Vagina (tissue), 2 donors: ENCODE data around the gene SURF6. TPM values are rescaled to one million over a fixed set of nuclear protein-coding genes. Genes with fewer than 3 reads are reported as not detected.
"Not testable (repeated sequence)": the region's sequence is repeated elsewhere in the genome, so short reads cannot be mapped to it uniquely, and the experiment has no call there.

Experiments
- DNase-seq, 2 donors: peaks; one replicate each; pipeline ENCODE4 v3.0.0-alpha.2; 2017; ENCODE audit errors: extremely low spot score in 2 of 2
- H3K27ac ChIP-seq: fragments of 200-600 bp; sonication (generic); one replicate; pipeline ENCODE4 v1.5.1; 2019
- H3K27me3 ChIP-seq: fragments of 200-600 bp; sonication (generic); one replicate; pipeline ENCODE4 v1.5.1; 2019
- H3K36me3 ChIP-seq, 2 donors: fragments of 200-600 bp; sonication (generic); one replicate each; pipeline ENCODE4 v1.5.1; 2017 to 2019
- H3K4me1 ChIP-seq: fragments of 200-600 bp; sonication (generic); one replicate; pipeline ENCODE4 v1.5.1; 2019
- H3K4me3 ChIP-seq, 2 donors: fragments of 200-600 bp; sonication (generic); 1 replicate in 1 of 2; 2 replicates in 1 of 2; pipeline ENCODE4 v1.5.1; 2016 to 2019
- H3K9me3 ChIP-seq: fragments of 200-600 bp; sonication (generic); one replicate; pipeline ENCODE4 v1.5.1; 2019
- POLR2A ChIP-seq, 2 donors: fragments of 450-650 bp; IDR thresholded peaks; one replicate each; pipeline ENCODE4 v1.6.1; 2017; ENCODE audit warnings: antibody characterized with exemption in 2 of 2, mild to moderate bottlenecking in 2 of 2, moderate library complexity in 2 of 2
- POLR2AphosphoS5 ChIP-seq, 2 donors: sonication (generic); formaldehyde crosslinking; IDR thresholded peaks; one replicate each; pipeline ENCODE4 v1.9.0; 2017; ENCODE audit warnings: antibody characterized with exemption in 2 of 2, mild to moderate bottlenecking in 2 of 2, low read depth in 1 of 2; ENCODE audit not compliant: insufficient read depth in 1 of 2
- intact Hi-C: fragments of 100-400 bp; cut with DNase I; formaldehyde crosslinking; loops from one replicate; pipeline ENCODE4 v1.15.1; 2023
- total RNA-seq: library from RNA; depleted of rRNA; stranded (reverse); fragments of >200 nt; gene quantifications from one replicate; pipeline ENCODE4 v1.2.3, GENCODE V29; 2016
- TF ChIP-seq, protein P1 (sequence below), 3 experiments: fragments of 450-650 bp in 2 of 3; fragments of 200-600 bp in 1 of 3; sonication (generic) in 1 of 3; IDR thresholded peaks; one replicate each; pipeline ENCODE4 v1.5.1; 2017 to 2019; ENCODE audit warnings: antibody characterized with exemption in 3 of 3, mild to moderate bottlenecking in 2 of 3, moderate library complexity in 2 of 3

The SURF6 gene
- total RNA-seq, 1 donor from 2014 or later = 12.8 TPM

DNA sequence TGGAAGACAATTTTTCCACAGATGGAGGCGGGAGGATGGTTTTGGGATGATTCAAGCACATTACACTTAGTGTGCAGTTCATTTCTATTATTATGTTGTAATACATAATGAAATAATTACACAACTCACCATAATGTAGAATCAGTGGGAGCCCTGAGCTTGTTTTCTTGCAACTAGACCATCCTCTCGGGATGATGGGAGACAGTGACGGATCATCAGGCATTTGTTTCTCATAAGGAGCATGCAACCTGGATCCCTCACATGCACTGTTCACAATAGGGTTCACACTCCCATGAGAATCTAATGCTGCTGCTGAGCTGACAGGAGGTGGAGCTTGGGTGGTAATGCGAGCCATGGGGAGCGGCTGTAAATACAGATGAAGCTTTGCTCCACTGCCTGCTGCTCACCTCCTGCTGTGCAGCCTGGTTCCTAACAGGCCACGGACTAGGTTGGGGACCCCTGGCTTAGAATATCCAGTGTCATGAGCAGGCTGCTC is 41.8 kb upstream of the SURF6 start:
- H3K4me1 ChIP-seq = peaks cover 37% of the 10 kb centered on the region
- TF ChIP-seq POLR2A (IDR thresholded peaks at IDR 0.05) (no peak), POLR2AphosphoS5 (IDR thresholded peaks at IDR 0.05; ENCODE audit: insufficient read depth in 1 of 2, low read depth in 1 of 2) (no peak)
- TF ChIP-seq, protein P1, sequence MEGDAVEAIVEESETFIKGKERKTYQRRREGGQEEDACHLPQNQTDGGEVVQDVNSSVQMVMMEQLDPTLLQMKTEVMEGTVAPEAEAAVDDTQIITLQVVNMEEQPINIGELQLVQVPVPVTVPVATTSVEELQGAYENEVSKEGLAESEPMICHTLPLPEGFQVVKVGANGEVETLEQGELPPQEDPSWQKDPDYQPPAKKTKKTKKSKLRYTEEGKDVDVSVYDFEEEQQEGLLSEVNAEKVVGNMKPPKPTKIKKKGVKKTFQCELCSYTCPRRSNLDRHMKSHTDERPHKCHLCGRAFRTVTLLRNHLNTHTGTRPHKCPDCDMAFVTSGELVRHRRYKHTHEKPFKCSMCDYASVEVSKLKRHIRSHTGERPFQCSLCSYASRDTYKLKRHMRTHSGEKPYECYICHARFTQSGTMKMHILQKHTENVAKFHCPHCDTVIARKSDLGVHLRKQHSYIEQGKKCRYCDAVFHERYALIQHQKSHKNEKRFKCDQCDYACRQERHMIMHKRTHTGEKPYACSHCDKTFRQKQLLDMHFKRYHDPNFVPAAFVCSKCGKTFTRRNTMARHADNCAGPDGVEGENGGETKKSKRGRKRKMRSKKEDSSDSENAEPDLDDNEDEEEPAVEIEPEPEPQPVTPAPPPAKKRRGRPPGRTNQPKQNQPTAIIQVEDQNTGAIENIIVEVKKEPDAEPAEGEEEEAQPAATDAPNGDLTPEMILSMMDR (IDR thresholded peaks at IDR 0.05) = no peak
- DNase-seq = no peak

DNA sequence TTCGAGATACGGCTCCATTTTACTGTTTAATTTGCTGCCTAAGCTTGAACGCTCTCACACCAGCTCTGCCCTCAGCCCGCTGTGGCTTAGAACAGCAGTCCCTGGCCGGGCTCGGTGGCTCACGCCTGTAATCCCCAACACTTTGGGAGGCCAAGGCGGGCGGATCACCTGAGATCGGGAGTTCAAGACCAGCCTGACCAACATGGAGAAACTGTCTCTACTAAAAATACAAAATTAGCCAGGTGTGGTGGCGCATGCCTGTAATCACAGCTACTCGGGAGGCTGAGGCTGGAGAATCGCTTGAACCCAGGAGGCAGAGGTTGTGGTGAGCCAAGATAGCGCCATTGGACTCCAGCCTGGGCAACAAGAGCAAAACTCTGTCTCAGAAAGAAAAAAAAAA is 41.3 kb upstream of the SURF6 start:
- intact Hi-C loops = loop anchor here (10.0 kb wide), 1 partner anchor 1772 kb away; no protein-coding TSS in a partner anchor
- not testable (repeated sequence) for H3K27ac ChIP-seq, H3K9me3 ChIP-seq

More for the DNA sequence above, 41.8 kb upstream of the SURF6 start:
- Histone ChIP-seq H3K36me3 (no peaks in the 10 kb centered on the region), H3K27ac (no peak overlapping the region), H3K27me3 (no peaks in the 10 kb centered on the region), H3K9me3 (no peaks in the 10 kb centered on the region), H3K4me3 (no peak overlapping the region)
- intact Hi-C loops = loop anchor here (10.0 kb wide), 1 partner anchor 1773 kb away; no protein-coding TSS in a partner anchor

DNA sequence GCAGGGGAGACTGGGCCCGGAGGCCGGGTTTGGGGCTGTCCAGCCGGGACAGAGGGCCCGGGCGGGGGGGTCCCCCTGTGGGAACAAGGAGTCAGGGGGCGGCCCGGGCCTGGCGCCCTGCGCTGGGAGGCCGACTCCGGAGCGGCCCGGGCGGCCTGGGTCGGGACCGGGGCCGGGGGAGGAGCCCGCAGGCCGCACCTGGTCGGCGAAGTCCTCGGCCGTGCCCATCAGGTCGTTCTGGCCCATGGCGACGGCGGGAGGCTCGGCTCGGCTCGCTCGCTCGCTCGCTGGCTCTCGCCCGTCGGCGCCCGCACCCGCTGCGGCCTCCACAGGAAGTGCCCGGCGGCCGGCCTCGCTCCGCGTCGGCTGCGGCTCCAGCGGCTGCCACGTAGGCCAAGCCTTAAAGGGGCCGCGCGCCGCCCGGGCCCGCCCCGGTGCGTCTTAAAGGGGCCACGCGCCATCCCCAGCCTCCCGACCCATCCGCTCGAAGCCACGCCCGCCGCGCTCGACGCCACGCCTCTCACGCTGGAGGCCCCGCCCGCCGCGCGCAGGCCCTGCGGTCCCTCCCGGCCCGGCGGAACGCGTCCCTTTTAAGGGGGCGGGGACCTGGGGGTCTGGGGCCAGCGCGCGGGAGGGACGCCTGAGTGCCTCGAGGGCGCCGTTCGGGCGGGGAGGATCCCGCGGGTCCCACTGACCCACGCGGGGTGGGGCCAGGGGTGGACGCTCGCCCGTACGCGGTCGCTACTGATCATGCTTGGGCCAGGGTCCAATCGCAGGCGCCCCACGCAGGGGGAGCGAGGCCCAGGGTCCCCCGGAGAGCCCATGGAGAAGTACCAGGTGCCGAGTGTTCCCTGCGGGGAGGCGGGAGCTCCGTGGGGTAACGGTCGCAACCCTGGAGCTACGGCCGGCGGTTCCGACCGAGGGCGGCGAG is 40.0 kb upstream of the SURF6 start, which contains the start of the genes STKLD1 and SURF4:
TSS of gene STKLD1 (plus strand) at position 643 of the 931 bp plus-strand sequence. CDS start at position 751, 108 bp downstream.
TSS of gene SURF4 (minus strand) at position 337 of the 931 bp plus-strand sequence. CDS start at position 246, 91 bp downstream.
- H3K4me3 ChIP-seq = peak within 1 kb of the TSS; percentile 91 to 92
- H3K4me1 ChIP-seq = peaks cover 54% of the 10 kb centered on the region
- DNase-seq = no peak
- TF ChIP-seq, protein P1 (IDR thresholded peaks at IDR 0.05) = no peak
- peak in 1 of 2 donors; percentile 49 for TF ChIP-seq POLR2AphosphoS5 (IDR thresholded peaks at IDR 0.05; ENCODE audit: insufficient read depth in 1 of 2, low read depth in 1 of 2)
- peak in 1 of 2 donors; percentile 83 for TF ChIP-seq POLR2A (IDR thresholded peaks at IDR 0.05)
- no peaks in the 10 kb centered on the region for H3K27me3 ChIP-seq
- H3K9me3 ChIP-seq = no peaks in the 10 kb centered on the region
- intact Hi-C loops = loop anchor here (10.0 kb wide), 1 partner anchor 1771 kb away; no protein-coding TSS in a partner anchor
- H3K27ac ChIP-seq = peak within 1 kb of the TSS; percentile 86
- H3K36me3 ChIP-seq = no peaks in the 10 kb centered on the region

More for the DNA sequence above, 41.3 kb upstream of the SURF6 start:
- H3K27me3 ChIP-seq, DNase-seq, H3K36me3 ChIP-seq, H3K4me3 ChIP-seq: not testable (repeated sequence)
- H3K4me1 ChIP-seq = peaks cover 41% of the 10 kb centered on the region

DNA sequence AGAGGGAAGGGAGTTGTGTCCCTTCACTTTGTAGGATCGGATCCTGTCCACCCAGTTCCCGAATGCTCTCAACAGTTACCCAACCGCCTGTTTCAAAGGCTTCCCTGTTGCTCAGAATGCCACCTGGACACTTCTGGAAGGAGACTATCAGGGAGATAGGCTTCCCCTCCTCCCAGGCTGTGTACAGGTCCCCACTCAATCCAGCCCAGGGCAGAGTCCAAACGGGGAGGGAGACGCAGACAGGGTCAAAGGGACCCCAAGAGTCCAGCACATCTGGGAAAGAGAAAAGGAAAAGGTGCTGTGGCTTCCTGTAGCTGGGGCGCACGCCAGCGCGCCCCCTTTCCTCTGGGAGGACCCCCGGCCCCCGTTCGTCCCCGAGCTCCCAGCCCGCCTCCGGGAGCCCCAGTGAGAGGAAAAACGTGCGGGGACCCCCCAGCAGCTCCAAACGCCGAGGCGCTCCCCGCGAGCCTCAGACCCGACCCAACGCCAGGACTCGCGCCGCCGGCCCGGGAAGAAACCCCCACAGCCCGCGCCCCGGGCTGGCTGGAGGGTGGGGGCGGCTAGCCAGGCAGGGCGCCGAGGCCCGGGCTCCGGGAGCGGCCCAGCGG is 39.2 kb upstream of the SURF6 start:
- peaks cover 62% of the 10 kb centered on the region for H3K4me1 ChIP-seq
- H3K27me3 ChIP-seq = no peaks in the 10 kb centered on the region
- peak overlapping the region; percentile 91 to 92 for H3K4me3 ChIP-seq
- H3K36me3 ChIP-seq = no peaks in the 10 kb centered on the region
- no peaks in the 10 kb centered on the region for H3K9me3 ChIP-seq
- H3K27ac ChIP-seq = peak overlapping the region; percentile 86
- no peak for DNase-seq
- intact Hi-C loops = loop anchor here (10.0 kb wide), 1 partner anchor 1770 kb away; no protein-coding TSS in a partner anchor
- TF ChIP-seq POLR2AphosphoS5 (IDR thresholded peaks at IDR 0.05; ENCODE audit: insufficient read depth in 1 of 2, low read depth in 1 of 2) = no peak
- TF ChIP-seq POLR2A (IDR thresholded peaks at IDR 0.05) = no peak
- TF ChIP-seq, protein P1 (IDR thresholded peaks at IDR 0.05) = no peak

DNA sequence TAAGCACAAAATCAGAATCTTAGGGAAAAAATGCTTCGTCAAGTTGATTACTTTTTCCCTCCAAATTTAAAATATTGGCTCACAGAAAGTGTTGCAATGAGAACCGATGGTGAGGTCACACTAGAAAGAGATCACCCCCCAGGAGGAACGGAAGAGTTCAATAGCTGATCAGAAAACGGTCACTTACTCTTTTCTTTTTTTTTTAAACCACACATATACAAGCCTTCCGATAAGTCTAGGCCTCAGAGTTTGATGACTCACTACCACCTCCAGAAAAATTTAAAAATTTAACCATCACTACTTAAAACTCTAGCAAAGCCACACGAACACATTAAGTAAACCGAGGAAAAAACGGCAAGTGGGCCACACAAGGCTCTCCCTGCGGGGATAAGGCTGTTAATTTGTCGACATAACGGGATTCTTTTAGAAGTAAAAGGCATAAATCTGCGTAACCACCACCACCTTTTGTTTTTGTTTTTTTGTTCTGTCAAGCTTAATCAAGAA is 38.7 kb upstream of the SURF6 start:
- no peak for DNase-seq
- Histone ChIP-seq H3K9me3 (no peaks in the 10 kb centered on the region), H3K27ac (peak overlapping the region; percentile 86), H3K27me3 (no peaks in the 10 kb centered on the region), H3K4me1 (peaks cover 68% of the 10 kb centered on the region), H3K36me3 (no peaks in the 10 kb centered on the region), H3K4me3 (peak overlapping the region; percentile 91 to 92)
- TF ChIP-seq POLR2AphosphoS5 (IDR thresholded peaks at IDR 0.05; ENCODE audit: insufficient read depth in 1 of 2, low read depth in 1 of 2) (no peak), POLR2A (IDR thresholded peaks at IDR 0.05) (no peak)
- TF ChIP-seq, protein P1 (IDR thresholded peaks at IDR 0.05) = no peak
- intact Hi-C loops = loop anchor here (10.0 kb wide), 1 partner anchor 1770 kb away; no protein-coding TSS in a partner anchor
